ENCODE results near the gene PSORS1C2.
"Not testable (repeated sequence)": the region's sequence is repeated elsewhere in the genome, so short reads cannot be mapped to it uniquely, and the experiment has no call there.

Gene PSORS1C2

DNA sequence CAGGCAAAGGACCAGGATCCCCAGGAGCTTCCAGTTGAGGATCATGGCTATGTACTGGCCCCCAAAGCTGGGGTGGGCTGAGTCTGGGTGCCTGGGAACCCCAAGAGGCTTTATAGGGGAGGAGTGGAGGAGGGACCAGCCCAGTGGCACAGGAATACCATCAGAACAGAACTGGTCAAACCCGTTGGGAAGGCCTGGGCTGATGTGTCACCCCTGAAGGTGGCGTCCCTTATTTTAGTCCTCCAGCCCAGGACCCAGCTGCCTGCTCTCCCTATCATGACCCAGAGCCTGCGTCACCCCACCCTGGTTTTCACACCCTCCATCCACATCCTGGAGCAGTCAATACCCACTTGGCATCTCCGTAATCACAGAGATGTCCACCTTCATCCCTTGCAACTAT lies at the start of gene PSORS1C2:
TSS of gene PSORS1C2 (minus strand) at position 85 of the 400 bp plus-strand sequence. CDS start at position 45, 40 bp downstream.
- DNase-seq (ENCODE audit: low read depth, low spot score) = no peak

DNA sequence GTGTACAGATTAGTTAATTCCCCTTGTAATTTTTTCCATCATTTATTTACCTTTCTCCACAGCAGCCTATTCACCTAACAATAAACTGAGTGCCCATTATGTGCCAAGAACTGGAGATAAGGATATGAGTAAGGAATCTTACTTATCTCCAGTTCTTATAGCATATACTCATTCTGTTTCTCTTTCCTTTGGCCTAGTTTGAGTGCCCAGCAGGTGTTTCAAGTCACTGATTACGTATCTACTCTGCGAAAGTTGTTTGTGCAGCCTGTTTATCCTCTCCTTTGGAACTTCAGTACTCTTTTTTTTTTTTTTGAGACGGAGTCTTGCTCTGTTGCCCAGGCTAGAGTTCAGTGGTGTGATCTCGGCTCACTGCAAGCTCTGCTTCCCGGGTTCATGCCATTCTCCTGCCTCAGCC lies 48.9 kb upstream of the PSORS1C2 start:
- DNase-seq (ENCODE audit: low read depth, low spot score) = no peak

DNA sequence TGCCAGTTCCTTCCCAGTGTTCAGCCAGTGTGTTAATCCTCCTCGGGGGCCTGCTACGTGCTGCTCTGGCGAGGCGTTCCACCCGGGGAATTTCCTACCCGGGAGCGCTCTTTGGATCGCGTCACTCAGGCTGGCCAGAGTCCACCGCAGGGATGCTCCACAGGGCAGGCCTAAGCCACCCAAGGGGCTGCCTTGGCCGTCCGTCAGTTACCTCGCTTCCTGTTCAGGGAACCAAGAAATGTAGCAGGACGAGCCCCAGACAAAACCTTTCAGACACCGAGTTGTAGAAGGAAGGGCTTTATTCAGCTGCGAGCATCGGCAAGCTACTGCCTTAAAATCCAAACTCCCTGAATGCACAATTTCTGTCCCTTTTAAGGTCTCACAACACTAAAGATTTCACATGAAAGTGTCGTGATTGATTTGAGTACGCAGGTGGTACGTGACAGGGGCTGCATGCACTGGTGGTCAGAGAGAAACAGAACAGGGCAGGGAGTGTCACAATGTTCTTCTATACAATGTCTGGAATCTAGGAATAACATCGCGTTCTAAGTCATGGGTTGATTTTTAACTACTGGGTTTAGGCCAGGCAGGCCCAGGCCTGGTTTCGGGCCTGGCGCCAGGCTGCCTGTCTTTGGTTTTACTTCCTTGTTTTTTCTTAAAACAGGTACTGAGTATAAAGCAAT lies 47.3 kb upstream of the PSORS1C2 start:
- no peak for DNase-seq (ENCODE audit: low read depth, low spot score)

DNA sequence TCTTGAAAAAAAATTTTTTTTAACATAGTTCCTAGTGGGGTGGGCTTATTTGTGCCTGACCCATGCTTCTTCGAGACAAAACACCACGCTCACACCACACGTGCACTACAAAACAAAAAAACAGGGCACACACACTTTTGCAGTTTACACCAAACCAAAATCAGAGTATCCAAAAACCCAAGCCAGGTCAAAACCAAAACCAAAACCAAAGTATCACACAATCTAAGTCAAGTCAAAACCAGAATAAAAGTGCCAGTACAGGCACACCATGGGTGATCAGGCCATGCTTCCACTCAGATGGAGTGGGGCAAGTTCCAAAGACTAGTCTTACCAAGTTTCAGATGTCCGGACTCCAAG lies 46.8 kb upstream of the PSORS1C2 start:
- not testable (repeated sequence) for DNase-seq (ENCODE audit: low read depth, low spot score)

DNA sequence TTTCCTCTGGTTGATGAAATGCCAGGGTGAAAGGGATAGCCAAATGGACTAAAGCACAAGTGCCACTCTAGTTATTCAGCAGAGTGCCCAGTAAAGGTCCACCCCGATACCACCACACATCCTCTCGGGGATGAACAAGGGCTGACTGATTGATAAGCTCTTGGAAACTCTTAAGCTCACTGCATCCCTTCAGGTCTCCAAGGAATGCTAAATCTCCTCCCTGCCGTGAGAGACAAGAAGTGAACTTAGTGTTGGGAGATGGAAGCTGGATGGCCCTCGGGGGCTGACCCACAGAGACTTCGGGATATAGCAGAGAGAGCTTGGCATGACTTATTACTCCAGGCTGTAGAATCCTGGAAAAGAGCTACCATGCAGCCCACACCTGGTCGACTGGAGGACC lies 45.0 kb upstream of the PSORS1C2 start:
- not testable (repeated sequence) for DNase-seq (ENCODE audit: low read depth, low spot score)

DNA sequence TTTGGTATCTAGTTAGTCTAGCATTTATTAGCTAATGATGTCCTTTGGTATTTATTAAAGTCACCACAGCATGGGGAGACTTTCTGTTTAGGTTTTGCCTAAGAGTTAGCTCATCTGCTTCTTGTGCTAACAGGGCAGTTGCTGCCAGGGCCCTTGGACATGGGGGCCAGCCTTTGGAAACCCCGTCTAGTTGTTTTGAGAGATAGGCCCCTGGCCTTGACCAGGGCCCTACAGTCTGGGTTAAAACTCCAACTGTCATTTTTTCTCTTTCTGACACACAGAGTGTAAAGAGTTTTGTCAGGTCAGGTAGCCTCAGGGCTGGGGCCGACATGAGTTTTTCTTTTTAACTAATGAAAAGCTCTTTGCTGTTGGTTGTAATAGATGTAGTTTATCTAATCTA lies 44.4 kb upstream of the PSORS1C2 start:
- DNase-seq (ENCODE audit: low read depth, low spot score) = not testable (repeated sequence)

DNA sequence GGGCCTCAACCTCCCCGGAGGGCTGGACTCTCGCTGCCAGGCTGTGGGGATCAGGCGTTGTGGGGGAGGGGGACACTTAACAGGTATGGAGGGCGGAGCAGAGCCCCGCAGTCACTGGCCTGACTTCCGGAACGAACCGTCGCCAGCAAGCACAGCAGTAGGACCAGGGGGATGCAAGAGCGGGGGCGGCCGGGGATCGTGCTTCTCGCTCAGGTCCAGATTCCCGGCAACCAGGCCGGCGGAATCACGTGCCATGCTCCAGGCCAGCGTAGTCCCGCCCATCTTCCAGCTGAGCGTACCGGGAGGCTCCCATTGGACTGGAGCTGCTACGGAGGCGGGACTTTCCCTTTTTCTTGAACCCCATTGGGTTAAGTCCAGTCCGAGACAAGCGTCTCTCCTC lies 41.6 kb upstream of the PSORS1C2 start:
- no peak for DNase-seq (ENCODE audit: low read depth, low spot score)

DNA sequence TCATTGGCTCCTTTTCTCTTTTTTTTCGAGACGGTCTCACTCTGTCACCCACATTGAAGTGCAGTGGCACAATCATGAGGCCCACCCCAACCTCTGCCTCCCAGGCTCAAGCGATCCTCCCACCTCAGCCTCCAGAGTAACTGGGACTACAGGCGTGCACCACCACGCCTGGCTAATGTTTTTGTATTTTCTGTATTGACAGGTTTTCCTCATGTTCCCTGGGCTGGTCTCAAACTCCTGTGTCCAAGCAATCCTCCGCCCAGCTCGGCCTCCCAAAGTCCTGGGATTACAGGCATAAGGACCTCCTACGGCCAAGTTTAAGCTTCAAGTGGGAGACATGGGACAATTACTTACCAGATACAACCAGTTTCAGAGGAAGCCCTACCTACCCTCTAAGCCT lies 41.0 kb upstream of the PSORS1C2 start:
- no peak for DNase-seq (ENCODE audit: low read depth, low spot score)

DNA sequence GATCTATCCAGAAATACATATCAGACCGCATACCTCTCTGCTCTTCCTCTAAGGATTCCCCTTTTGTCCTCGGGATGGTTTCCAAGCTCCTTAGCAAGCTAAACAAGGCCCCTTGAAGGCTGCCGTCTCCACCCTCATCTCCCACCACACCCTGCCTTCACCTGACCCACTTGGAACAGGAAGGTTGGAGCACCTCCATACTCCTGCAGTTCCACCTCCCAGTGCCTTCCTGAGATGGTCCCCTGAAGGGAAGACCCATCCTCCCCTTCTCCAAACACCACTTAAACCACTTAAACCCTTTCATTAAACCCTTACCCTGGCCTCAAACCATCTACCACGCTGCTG lies 40.1 kb upstream of the PSORS1C2 start:
- no peak for DNase-seq (ENCODE audit: low read depth, low spot score)

DNA sequence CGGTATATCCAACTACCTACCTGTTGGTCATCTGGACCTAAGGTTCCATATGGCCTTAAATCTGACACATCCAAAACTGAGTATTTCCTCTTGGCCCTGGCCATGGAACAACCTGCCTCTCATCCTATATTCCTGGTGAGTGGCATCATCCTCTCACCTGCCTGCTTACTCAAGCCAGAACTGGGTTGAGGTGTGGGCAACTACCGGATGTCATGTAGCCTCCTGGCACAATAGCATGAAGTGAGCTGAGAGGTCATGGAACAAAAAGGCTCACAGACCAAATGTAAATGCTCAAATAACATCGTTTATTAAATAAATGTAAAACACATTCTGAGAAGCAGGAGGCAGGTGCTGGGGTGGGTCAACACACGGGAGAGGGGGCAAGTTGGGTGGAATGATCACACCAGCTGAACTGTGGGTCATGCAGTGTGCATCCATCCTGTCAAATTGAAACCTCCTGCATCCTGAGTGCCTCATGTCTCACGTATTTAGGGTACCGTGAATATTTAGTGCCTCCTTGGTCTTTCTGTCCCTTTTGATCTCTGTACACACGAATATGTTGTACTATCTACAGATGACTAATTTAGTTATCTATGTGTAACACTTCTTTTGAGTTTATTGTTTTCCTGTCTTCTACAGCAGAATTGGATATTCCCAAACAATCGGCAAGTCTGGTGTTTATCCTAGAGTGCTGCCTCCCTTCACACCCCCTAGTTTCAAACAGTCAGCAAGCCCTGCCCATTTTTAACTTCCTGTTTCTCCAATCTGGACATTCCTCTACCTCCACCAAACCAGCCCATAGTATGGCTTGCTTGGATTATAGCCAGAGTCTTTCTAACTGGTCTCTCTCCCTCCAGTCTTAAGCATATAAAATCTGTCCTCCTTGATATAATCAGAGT lies 39.5 kb upstream of the PSORS1C2 start:
- no peak for DNase-seq (ENCODE audit: low read depth, low spot score)

DNA sequence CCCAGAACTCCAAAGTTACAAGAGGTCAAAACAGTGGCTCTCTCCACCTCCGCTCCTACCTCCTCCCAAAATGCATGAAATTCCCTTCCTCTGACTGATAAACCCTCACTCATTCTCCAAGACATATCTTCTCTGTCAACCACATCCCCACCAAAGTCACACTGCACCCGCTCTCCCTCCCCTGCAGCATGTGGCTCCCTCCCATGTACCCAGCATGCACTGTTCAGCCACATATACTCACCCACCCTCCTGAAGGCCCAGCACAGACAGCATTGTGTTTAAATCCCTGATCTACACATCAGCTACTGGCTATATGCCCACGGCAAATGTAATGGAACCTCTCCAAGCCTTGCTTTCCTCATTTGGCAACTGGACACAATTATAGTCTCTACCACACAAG lies 37.1 kb upstream of the PSORS1C2 start:
- no peak for DNase-seq (ENCODE audit: low read depth, low spot score)

DNA sequence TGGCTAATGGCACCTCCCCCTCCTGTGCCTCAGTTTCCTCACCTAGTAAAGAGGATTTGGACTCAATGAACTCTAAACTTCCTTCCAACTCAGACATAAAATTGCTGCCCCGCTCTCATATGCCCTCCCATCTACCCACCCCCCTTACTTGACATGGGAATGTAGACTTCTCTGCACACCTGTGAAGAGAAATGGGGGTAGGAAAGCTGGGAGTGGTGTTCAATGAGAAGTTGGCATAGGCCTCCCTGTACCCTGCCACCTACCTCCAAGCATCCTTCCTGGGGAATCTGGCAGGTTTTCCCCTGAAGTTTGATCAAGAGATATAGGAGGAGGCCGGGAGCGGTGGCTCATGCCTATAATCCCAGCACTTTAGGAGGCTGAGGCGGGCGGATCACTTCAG lies 35.5 kb upstream of the PSORS1C2 start:
- DNase-seq (ENCODE audit: low read depth, low spot score) = no peak

DNA sequence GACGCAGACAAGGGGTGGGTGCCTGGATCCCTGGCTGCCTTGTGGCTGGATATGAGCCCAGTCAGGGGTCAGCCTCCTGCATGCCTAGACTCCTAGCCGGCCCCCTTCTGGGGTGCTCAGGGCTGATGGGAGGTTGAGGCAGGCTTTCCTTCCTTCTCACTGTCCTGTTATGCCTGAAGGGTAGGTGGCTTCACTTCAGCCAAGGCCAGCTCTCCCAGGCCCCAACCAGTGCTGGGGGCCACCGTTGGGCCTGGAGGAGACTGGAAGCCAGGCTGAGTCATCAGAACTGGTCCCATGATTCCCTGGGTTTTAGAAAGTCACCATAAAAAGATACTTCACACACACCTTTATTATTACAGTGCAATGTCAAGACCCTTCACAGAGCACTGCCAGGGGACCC lies 34.5 kb upstream of the PSORS1C2 start:
- no peak for DNase-seq (ENCODE audit: low read depth, low spot score)

DNA sequence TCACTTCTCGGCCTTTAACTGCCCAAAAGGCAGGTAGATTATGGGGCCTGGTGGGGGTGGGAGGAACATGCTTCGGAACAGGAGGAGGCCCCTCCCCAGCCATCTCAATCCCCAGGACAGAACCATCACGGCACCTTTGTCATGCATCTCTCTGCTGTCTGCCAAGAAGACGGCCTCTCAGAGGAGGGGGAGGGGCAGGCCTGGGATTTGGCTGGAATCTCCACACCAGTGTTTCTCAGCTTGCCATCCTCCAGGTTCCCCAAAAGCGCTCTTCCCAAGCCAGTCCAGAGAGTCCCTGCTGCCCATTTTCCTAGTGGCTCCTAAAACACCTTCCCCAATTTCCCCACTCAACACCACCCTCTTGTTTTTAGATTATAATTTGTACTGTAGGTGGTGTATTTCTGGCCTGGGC lies 34.1 kb upstream of the PSORS1C2 start:
- no peak for DNase-seq (ENCODE audit: low read depth, low spot score)

DNA sequence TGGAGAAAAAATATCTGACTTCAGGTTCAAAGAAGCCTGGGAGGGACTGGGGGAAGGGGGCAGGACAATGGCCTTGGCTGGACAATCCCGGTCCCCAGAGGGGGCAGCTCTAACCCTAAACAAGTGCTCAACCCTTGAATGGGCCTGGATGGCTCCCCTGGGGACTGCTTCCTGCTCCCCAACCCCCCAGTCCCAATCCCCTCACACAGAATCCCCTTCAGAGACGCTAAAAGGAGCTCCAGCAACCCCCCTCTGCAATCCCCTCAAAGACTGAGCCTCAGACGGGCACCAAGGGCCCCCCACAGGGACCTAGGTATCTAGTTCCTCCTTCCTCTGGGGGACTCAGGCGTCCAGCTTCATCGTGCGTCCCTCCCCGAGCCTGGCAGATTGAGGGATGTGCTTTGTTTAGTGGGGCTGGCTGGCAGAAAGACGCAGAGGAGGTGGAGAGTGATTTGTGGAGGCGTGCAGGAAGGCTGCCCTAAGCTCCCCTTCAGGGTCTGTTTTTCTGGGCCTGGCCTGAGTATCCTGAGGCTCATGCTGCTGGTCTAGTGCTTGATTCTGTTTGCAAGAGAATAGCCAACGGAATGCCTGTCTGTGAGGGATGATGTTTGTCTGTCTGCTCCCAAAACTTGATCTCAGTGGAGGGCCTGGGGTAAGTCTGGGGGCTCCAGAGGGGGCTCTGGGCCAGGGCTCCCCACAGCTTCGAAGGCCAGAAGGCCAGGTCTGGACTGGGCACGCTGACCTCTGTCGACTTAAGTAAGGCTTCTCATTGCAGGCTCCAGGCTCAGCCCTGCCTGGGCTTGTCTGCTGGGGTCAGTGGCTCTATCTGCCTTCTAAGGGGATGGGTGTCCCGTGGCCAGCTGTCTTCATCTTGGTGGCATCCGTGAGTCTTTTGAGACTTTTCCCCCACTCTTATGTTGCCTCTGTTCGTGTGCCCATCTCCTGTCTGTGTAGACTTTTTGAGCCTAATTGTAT lies 33.4 kb upstream of the PSORS1C2 start:
- no peak for DNase-seq (ENCODE audit: low read depth, low spot score)

DNA sequence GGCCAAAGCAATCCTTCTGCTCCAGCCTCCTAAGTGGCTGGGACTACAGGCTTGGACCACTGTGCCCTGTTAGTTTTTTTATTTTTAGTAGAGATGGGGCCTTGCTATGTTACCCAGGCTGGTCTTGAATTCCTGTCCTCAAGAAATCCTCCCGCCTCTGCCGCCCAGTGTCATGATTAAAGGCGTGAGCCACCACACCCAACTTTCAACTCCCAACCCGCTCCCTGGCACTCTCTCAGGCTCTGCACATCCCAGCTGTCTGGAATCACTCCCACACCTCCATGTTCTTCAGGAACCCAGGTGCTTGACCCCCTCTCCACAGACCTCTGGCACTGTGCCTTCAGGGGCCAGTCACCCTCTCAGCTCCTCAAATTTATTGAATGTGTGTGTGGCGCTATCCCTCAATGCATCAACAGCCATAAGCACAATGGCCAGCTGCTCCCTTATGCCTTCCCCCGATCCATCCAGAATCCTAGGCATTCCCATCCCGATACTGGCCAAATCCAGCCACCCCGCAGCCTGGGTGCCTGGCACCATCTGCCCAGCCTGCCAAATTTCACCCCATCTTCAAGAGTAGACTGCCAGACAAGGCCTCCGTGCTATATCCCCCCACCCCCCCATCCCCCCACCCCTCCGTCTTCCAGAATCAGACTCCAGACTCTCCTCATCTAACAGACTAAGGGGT lies 32.3 kb upstream of the PSORS1C2 start:
- no peak for DNase-seq (ENCODE audit: low read depth, low spot score)

DNA sequence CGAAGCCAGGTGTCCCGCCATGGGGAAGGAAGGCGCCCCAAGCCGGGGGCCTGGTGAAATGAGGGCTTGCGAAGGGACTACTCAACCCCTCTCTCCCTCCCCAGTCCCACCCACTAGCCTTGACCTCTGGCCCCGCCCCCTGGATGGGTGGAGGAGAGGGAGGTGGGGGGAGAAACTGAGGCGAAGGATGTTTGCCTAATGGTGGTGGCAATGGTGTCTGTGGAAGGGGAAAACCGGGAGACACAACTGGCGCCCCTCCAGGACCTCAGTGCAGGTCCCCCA lies 31.7 kb upstream of the PSORS1C2 start, which contains the start of gene POU5F1:
TSS of gene POU5F1 (minus strand) at position 83 of the 282 bp plus-strand sequence. CDS start at position 21, 62 bp downstream.
- no peak for DNase-seq (ENCODE audit: low read depth, low spot score)

DNA sequence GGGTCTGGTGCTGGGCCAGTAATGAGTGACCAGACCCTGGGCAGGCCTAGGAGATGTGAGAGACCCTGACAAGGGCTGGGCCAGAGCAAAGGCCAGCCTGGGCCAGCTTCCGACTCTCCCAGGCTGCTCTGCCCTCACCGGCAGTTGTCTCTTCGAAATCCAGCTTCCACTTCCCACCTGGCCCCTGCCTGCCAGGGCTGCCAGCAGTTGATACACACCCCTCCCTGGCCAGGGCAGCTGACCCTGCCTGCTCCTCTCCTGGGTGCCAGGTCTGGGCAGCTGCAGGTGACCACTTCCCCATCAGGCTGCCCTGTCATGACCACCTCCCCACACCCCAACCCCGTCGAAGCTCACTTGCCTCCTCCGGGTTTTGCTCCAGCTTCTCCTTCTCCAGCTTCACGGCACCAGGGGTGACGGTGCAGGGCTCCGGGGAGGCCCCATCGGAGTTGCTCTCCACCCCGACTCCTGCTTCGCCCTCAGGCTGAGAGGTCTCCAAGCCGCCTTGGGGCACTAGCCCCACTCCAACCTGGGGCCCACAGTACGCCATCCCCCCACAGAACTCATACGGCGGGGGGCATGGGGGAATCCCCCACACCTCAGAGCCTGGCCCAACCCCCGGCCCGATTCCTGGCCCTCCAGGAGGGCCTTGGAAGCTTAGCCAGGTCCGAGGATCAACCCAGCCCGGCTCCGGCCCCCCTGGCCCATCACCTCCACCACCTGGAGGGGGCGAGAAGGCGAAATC lies 31.2 kb upstream of the PSORS1C2 start:
- DNase-seq (ENCODE audit: low read depth, low spot score) = not testable (repeated sequence)

DNA sequence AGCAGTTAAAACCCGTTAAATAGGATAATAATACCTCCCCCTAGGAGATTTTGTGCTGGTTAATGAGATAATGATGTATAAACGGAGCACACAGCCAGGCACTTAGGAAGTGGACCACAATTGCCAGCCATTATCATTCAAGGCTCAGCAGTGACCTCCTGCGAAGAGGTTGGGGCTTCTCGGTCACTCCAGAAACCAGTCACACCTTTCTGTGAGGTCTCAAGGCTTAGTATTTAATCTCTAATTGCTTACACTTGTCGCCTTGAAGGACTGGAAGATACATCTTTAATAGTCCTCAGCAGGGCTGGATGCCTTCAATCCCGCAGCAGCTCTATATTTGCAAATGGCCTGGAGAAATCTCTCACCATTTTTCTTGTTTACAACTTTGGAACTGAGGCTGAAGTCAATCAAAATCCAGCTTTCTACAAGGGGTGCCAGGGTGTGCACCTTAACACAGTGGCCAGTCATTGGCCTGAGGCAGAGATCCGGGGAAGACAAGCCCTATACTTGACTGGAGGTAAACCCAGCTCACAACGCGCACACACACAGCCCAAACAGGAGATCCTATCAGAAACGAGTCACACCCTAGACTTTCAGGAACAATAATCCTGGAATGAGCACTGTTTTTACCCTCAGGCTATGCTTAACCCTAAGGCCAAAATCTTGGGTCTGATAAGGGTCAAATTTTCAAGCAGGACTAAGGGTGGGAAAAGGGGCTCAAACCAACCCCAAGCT lies 30.4 kb upstream of the PSORS1C2 start:
- DNase-seq (ENCODE audit: low read depth, low spot score) = no peak

DNA sequence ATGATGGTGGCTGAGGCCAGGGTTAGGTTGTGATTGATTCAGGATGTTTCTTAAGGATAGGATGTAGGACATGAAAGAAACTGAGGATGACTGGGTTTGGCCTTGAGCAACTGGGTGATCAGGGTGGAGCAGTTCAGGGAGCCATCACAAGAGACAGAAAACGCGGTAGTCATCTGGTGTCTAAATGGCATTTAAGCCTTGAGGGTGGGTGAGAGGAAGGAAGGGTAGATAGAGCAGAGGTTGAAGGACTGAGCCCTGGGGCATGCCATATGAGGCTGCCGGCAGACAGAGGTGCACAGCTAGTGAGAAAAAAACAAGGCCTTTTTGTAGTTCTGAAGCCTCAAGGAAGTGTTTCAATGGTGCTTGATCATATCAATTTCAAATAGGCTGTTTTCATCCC lies 29.7 kb upstream of the PSORS1C2 start:
- DNase-seq (ENCODE audit: low read depth, low spot score) = no peak

Data from smooth muscle cell of the brain vasculature (primary cell).